HG03159 (cell line): Measurements from ENCODE around the gene NPTX2.
"Not testable (repeated sequence)": the region's sequence is repeated elsewhere in the genome, so short reads cannot be mapped to it uniquely, and the experiment has no call there.

Experiments
- ATAC-seq: cut with Tn5 transposase; IDR thresholded peaks from one replicate; pipeline ENCODE4 v1.9.1; 2021; ENCODE audit warnings: mild to moderate bottlenecking, moderate library complexity; ENCODE audit not compliant: unreplicated experiment

The NPTX2 gene, protein sequence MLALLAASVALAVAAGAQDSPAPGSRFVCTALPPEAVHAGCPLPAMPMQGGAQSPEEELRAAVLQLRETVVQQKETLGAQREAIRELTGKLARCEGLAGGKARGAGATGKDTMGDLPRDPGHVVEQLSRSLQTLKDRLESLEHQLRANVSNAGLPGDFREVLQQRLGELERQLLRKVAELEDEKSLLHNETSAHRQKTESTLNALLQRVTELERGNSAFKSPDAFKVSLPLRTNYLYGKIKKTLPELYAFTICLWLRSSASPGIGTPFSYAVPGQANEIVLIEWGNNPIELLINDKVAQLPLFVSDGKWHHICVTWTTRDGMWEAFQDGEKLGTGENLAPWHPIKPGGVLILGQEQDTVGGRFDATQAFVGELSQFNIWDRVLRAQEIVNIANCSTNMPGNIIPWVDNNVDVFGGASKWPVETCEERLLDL

DNA sequence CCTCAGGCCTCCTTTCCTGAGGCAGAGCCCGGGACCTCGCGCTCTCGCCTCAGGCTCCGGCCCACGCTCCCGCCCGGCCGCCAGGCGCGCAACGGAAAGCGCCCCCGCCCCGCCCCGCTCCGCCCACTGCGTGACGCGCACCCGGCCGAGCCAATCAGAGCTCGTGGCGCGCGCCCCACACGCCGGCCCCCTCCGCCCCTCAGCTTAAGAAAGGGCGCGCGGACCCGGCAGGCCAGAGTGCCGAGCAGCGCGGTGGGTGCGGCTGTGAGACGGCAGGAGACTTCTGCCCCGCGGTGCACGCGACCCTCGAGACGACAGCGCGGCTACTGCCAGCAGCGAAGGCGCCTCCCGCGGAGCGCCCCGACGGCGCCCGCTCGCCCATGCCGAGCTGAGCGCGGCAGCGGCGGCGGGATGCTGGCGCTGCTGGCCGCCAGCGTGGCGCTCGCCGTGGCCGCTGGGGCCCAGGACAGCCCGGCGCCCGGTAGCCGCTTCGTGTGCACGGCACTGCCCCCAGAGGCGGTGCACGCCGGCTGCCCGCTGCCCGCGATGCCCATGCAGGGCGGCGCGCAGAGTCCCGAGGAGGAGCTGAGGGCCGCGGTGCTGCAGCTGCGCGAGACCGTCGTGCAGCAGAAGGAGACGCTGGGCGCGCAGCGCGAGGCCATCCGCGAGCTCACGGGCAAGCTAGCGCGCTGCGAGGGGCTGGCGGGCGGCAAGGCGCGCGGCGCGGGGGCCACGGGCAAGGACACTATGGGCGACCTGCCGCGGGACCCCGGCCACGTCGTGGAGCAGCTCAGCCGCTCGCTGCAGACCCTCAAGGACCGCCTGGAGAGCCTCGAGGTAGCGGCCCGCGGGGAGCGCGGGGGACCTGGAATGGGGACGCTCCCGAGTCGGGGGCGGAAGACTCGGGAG lies at the start of gene NPTX2:
NPTX2 (plus strand) TSS at position 235 of the 909 bp plus-strand sequence; CDS start at position 412, 177 bp downstream.
- no peak for ATAC-seq

DNA sequence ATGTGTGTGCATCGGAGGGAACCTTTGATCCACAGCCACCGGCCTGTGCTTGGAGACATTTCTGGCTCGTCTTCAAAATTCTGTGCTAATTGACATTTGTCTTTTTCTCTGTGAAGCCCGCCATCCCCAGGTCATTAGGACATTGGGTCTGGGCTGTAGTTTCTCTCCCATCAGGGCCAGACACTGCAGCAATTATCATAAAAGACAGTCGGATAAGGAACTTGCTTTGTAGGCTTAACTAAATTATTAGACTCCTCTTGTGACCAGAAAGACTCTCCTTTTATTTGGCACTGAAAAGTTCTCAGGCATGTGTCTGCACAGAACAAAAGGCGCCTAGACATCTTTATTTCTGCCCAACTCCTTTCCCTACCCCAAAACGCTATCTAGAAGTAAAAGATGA lies 49.1 kb upstream of the NPTX2 start:
- ATAC-seq: no peak

DNA sequence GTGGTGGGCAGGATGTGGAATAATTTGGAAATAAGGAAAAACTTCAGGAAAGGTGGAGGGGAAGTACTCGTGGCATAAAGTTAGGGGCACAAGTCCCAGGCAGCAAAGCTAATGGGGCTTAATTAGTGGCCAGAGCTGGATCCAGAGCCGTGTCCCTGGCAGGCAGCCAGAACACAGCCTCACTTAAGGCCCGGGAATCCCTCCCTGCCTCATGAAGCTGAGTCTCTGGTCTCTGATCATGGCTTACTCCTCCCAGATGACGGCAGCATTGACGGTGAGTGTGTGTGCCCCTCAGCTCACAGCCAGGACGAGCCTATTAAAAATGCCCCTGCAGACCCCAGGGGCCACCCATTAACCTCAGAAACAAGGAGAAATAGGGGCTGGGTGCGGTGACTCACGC lies 48.2 kb upstream of the NPTX2 start:
- no peak for ATAC-seq

DNA sequence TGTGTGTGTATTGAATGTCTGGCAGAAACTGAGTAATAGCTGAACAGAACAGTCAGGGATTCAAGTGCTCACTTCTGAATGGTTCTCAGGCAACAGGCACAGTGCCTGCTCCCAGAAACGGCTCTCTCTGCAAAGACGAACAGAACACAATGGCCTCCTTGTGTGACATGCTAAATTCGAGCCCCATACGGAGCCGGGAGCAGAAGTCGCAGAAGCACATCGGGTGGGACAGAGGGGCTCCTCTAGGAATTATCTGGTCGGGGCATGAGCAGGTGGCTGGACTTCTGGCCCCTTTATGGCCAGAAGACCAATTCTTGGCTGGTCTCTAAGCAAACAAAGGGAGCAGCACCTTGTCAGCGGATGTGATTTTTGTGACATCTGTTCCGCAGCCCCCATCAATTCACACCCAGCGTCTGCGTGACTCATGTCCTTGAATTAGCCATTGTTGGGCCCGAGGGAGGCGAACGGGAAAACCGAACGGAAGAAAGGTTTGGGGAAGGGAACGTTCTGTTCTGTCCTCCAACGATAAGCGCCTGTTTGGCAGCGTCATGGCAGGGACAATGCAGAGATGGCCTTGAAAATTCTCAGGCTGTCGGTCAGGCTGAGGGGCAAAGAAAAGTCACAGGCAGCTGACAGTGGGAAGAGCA lies 47.3 kb upstream of the NPTX2 start:
- no peak for ATAC-seq

DNA sequence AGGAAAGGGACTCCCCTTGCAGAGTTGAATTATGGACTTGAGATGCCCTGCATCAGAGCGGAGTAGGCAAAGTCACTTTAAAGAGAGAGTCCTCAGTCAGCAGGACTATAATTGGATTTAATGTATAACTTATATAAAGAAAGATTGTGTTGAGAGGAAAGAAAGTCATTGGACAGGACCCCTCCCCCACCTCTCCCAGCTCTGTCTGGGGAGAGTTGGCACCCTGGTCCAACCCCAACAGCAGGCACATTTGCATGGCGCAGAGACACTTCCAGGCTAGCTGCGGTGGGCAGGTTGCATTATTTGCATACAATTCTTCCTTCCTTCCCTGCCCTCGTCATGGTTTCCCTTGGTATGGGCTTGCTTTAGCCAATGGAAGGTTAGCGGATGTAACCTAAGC lies 46.1 kb upstream of the NPTX2 start:
- ATAC-seq: no peak

DNA sequence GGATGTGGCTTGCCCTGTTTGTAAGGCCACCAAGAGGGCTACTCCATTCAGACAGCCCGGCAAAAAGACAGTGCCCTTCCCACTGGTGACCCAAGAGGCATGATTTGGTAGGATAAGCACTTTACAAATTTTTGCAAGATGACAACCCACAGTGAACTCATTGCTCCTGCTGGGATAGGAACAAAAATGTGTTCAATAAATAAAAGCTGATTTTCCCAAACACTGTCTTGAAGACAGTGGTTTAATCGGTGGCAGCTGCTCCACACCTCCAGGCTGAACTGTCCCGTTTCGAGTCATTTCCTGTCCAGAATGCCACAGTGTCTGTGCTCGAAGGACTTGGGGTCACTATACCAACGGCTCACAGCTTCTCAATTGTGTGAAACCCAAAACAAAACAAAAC lies 45.1 kb upstream of the NPTX2 start:
- no peak for ATAC-seq

DNA sequence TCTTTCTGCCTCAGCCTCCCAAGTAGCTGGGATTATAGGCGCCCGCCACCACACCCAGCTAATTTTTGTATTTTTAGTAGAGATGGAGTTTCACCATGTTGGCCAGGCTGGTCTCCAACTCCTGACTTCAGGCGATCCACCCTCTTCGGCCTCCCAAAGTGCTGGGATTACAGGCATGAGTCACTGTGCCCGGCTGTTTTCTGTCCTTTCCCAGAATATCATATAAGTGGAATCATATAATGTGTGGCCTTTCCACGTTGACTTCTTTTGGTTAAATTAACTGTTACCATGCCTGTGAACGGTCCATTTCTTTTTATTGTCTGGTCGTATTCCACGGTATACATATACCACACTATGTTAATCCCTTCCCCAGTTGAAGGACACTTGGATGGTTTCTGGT lies 44.4 kb upstream of the NPTX2 start:
- not testable (repeated sequence) for ATAC-seq

DNA sequence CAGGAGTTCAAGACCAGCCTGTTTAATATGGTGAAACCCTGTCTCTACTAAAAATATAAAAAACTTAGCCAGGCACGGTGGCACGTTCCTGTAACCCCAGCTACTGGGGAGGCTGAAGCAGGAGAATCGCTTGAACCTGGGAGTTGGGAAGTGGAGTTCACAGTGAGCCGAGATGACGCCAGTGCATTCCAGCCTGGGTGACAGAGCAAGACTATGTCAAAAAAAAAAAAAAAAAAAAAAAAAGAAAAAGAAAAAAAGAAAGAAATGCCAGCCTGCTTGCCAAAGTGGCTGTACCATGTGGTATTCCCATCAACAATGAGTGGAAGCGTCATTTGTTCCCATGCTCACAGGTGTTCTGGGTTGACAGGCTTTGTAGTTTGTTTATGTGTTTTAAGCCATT lies 43.3 kb upstream of the NPTX2 start:
- ATAC-seq: no peak

DNA sequence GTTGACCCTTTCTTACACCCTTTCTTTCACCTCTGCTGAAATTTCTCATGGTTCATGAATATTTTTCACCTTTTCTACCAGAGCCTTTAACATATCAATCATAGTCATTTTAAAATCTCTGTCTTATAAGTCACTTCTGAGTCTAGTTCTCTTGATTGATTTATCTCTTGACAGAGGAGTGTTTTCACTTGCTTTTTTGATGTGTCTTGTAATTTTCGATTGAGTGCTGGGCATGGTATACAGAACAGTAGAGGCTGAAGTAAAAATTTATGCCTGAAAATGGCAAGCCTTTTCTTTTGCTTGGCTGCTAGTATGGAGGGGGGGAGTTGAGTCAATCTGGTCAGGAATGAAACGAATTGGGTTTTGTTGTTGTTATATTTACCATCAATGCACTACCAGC lies 41.2 kb upstream of the NPTX2 start:
- no peak for ATAC-seq

DNA sequence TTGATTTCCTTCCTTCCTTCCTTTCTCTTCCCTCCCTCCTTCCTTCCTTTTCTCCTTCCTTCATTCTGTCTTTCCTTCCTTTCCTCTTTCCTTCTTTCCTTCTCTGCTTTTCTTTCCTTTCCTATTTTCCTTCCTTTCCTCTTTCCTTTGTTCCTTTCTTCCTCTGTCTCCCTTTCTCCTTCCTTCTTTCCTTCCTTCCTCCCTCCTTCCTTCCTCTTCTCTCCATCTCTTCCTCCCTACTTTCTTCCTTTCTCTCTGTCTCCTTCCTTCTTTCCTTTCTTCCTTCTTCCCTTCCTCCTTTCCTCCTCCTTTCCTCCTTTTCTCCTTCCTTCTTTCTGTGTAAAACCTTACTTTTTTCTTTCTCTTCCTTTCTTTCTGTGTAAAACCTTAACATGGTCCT lies 32.3 kb upstream of the NPTX2 start:
- ATAC-seq: no peak

DNA sequence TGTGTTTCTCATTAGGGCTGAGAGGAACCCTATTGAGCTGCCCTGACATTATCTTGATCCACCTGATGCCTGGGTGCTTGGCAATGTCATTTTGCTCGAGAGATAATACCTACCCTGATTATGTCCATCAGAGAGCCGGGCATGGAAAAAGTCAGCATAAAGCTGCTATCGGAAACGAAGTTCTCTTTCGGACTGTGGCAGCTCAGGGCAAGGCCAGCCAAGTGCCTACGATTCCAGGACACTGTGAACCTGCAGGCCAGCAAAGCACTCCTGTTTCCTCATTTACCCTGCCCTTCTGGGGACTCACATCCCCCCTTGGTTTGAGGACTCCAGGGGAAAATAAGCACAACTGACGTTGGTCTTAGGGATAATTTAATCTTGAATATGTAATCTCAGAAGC lies 25.2 kb upstream of the NPTX2 start:
- ATAC-seq: no peak

DNA sequence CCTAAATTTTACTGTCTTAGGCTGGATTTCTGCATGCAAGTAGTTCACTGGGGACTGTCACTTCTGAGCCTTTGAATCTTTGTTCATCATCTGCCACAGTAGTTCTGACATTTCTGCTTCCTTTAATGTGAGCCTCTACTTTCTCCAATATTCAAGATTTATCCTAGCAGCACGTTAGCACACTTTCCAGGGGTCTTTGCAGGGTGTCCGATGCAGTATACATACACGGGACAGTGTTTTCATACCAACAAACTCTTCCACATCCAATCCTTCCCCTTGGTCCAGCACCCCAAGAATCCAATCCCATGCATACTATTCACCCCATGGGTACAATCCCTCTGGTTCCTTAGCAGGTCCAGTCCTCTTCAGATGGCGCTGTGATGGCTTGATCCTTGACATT lies 22.7 kb upstream of the NPTX2 start:
- ATAC-seq: no peak

DNA sequence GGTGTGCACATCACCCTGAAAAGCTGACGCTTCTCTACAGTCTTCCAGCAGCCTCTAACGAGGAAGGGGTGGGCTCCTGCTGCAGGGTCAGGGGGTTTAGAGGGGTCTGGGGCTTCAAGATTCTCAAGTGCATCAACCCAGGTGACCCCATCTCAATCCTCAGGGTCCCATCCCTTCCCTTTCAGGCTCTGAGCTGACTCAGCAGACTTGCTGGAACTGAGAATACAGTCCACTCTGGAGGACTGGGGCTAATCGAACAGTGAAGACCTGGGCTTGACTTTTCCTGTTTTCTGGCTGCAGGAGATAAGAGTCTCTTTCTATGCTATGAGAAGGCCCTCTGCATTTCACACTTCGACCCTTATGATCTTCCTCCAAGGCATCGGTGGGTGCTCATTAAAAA lies 22.3 kb upstream of the NPTX2 start:
- ATAC-seq: no peak

DNA sequence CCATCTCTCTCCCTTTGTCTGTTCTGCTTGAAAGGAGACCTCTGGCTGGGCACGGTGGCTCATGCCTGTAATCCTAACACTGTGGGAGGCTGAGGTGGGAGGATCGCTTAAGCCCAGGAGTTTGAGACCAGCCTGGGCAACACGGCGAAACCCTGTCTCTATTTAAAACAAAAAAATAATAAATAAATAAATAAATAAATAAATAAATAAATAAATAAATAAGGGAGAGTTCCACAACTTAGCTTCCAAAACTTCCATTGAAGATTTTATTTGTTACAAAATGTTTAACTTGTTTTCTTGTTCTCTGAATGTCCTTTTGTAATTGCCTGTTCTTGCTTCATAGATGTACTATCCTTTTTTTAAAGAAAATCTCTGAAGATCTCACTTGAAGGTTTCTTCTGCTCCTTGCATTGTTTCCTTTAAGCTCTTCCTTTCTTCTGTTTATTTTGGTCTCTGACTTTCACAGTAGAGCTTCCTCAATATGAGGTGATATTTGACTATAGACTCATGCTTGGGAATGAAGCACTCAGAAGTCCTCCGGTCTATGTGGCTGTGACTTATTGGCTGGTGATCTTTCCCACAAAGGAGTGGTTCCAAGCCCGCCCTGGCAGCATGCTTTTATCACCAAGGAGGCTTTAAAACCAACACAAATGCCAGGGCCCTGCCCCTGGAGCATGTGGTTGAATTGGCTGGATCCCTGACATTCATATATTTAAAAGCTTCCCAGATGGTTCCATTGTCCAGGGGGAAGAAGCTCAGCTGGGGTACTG lies 18.1 kb upstream of the NPTX2 start:
- ATAC-seq: no peak

DNA sequence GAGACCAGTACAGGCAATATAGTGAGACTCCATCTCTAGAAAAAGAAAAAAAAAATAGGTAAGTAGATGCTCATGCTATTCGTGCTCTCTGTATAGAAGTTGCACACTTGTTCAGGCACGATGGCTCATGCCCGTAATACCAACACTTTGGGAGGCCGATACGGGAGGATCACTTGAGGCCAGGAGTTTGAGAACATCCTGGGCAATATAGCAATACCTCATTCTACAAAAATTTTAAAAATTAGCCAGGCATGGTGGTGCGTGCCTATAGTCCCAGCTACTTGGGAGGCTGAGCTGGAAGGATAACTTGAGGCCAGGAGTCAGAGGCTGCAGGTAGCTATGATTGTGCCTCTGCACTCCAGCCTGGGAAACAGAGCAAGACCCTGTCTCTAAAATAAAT lies 17.2 kb upstream of the NPTX2 start:
- no peak for ATAC-seq

DNA sequence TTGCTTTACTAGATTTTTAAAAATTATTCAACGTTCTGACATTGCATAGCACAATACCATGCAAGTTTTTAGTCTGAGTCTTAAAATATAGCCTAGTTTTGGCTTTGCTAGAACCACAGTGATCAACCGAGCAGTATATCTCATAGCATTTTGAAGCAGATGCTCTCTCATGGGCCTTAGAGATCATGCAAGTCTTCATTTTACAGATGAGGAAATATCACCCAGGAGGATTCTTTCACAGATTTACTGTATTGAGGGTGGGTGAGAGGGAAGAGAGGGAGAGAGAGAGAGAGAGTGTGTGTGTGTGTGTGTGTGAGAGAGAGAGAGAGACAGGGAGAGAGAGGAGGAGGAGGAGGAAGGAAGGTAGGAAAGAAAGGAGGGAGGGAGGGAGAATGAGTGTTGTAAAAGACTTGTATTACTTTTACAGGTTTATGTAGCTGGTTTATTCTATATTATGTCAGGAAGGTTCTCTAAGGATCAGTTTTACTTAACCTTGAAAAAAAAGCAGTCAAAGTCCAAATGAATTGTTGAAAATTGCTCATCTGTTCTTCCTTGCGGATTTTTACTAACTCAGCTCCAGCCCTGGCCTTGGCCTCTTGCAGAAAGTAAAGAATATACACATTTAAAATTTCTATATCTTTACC lies 14.2 kb upstream of the NPTX2 start:
- ATAC-seq: no peak

DNA sequence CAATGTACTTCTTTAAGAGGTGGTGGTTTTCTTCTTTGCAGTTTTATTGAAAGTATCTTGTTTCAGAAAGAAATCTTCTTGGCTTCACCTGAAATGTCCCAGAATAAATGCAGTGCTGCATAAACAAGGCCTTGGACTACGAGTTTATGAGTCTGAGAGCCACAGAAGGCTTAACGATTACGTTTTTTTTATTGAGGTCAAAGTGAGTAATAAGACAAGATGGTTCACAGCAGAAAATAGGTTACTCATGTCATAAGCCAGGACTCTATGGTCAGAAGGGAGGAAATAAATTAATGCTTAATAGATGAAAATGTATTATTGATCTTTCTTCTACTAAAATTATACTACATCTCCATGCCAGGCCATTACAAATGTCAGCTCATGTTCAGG lies 13.7 kb upstream of the NPTX2 start:
- no peak for ATAC-seq

DNA sequence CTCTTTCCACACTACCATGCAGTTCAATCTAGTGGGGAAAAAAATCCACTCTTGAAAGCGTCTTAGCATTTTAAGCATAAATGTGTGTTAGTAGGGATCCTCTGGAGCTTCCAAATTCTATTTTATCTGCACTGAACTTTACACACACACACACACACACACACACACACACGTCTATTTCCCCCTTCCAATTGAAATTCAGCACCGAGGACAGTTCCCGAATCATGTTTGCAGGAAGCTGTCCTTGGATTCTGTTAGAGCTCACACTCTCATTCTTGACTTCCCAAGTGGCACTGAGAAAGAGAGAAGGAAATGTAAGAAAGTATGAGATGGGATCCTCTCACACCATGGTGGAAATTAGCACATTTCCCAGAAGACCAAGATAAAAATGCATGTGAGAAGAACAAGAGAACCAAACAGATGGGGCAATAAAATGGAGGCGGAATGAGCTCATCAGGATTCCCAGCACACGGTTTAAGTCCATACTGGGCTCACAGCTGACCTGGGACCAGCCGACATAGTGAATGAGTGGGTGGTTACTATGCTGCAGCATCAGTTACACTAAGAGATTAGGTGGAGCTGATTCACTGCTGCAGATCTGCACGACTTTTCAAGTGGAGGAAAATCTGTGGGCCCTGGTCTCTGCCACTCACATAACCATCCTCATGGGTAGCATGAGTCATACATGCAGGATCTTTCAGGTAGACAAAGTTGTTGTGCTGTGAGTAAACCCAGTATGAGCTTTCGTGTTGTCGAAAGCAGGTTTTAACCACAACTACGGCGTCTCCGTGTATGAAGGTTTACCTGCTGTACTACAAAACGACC lies 3.3 kb upstream of the NPTX2 start:
- no peak for ATAC-seq

DNA sequence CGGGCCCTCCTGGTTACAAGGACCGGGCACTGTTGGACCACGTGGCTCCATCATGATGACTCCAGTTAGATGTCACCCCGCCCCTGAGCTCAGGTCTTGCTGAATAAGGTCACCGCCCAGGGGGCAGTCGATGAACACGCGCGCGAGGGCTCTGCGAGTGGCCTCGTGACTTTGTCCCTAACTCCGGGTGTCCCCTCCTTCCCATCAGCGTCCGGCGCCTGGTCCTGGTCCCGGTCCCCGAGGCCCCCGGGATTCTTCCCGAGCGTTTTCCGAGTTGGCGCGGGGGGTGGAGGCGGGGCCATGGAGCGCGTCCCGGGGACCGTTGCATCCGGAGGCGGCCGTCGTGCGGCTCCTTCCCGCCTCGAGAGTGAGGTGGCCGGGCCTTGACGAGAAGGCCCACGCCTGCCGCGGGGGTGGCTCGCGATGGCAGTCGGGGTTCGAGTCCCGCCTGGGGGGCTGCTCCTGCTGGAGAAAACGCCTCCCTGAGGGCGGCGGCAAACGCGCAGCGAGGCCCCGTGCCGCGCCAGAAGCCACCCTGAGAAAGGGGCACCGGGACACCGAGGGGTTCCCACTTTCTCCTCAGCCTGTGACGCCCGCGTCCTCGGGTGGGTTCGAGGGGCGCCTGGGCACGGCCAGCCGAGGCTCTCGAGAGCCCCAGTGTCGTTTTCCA lies 569 bp upstream of the NPTX2 start:
- no peak for ATAC-seq
